Right atrium auricular region (tissue), 2 donors: ENCODE results near the gene NAMPT. TPM values are rescaled to one million over a fixed set of nuclear protein-coding genes. Genes with fewer than 3 reads are reported as not detected.

Experiments
- DNase-seq: peaks from one replicate; pipeline ENCODE4 v3.0.0-alpha.2; 2019; ENCODE audit warnings: low spot score
- H3K27ac ChIP-seq, 2 donors: fragments of 200-600 bp; sonication (generic); 1 replicate in 1 of 2; 2 replicates in 1 of 2; pipeline ENCODE4 v1.5.1; 2016 to 2019
- H3K27me3 ChIP-seq, 2 donors: fragments of 200-600 bp; sonication (generic); one replicate each; pipeline versions ENCODE4 v1.5.1 to v1.6.0; 2017 to 2019
- H3K36me3 ChIP-seq: fragments of 200-600 bp; sonication (generic); one replicate; pipeline ENCODE4 v1.5.1; 2016
- H3K4me1 ChIP-seq, 2 donors: fragments of 200-600 bp; sonication (generic); one replicate each; pipeline versions ENCODE4 v1.5.1 to v1.6.0; 2017 to 2019
- H3K4me3 ChIP-seq, 2 donors: fragments of 200-600 bp; sonication (generic); 1 replicate in 1 of 2; 2 replicates in 1 of 2; pipeline ENCODE4 v1.5.1; 2017 to 2019; ENCODE audit warnings: mild to moderate bottlenecking in 1 of 2, moderate library complexity in 1 of 2
- H3K9me3 ChIP-seq, 2 donors: fragments of 200-600 bp; sonication (generic); one replicate each; pipeline ENCODE4 v1.5.1; 2019
- total RNA-seq, 2 donors: library from RNA; depleted of rRNA; stranded (reverse); fragments of >200 nt; gene quantifications; one replicate each; pipeline ENCODE4 v1.1.0, GENCODE V29; 2016
- TF ChIP-seq, protein P1 (sequence below), 2 donors: fragments of 200-600 bp; sonication (generic); IDR thresholded peaks; one replicate each; pipeline ENCODE4 v1.5.1; 2019; ENCODE audit warnings: antibody characterized with exemption in 2 of 2

NAMPT gene
- total RNA-seq, 2 donors from 2014 or later = 143 to 194 TPM

DNA sequence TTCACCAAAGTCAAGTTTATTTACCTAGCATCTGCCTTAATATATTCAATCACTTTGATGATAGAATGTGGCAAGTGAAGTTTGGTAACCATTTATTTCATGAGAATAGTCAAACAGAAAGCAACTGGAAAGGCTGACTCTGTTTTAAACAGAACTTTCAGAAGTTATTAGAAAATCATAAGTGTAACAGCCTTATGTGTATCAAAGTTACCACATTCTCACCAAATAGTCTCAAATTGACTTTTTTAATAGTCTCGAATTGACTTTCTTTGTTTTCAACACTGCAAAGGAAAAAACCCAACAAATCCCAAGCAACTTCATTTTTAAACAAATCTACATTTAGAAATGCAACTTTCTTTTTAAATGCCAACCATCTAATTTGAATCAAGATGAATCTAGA lies 29.5 kb downstream of the NAMPT start:
- H3K4me3 ChIP-seq = no peak overlapping the region
- no peak for DNase-seq
- TF ChIP-seq, protein P1, sequence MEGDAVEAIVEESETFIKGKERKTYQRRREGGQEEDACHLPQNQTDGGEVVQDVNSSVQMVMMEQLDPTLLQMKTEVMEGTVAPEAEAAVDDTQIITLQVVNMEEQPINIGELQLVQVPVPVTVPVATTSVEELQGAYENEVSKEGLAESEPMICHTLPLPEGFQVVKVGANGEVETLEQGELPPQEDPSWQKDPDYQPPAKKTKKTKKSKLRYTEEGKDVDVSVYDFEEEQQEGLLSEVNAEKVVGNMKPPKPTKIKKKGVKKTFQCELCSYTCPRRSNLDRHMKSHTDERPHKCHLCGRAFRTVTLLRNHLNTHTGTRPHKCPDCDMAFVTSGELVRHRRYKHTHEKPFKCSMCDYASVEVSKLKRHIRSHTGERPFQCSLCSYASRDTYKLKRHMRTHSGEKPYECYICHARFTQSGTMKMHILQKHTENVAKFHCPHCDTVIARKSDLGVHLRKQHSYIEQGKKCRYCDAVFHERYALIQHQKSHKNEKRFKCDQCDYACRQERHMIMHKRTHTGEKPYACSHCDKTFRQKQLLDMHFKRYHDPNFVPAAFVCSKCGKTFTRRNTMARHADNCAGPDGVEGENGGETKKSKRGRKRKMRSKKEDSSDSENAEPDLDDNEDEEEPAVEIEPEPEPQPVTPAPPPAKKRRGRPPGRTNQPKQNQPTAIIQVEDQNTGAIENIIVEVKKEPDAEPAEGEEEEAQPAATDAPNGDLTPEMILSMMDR (IDR thresholded peaks at IDR 0.05) = no peak
- no peaks in the 10 kb centered on the region for H3K4me1 ChIP-seq
- H3K36me3 ChIP-seq = peaks cover 91% of the 10 kb centered on the region
- H3K27me3 ChIP-seq = no peaks in the 10 kb centered on the region
- H3K27ac ChIP-seq = no peak overlapping the region
- H3K9me3 ChIP-seq = no peaks in the 10 kb centered on the region

DNA sequence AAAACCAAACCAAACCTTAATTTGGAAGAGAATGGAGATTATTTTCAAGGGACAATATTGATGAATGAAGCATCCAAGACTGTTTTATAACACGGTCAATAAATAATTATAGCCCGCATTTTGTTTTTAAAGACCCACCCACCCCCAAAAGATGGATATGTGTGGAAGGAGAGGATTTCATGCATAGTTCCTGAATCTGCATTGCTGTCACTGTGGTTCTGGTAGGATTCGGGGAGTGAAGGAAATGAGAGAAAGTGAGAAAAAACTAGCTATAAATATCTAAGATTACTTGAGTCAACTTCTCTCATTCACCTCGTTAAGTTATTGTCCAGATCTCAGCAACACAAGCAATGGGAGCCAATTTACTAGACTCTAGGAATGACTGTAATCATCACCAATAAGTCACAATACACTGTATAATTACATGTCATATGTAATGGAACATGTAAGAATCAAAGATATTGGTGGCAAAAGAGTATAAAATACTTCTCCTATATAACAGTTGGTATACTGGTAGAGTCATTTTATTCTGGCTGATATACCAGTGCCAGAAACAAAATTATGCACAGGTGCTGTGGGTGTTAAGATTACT lies 30.2 kb downstream of the NAMPT start:
- TF ChIP-seq, protein P1 (IDR thresholded peaks at IDR 0.05) = no peak
- Histone ChIP-seq H3K9me3 (no peaks in the 10 kb centered on the region), H3K4me1 (no peaks in the 10 kb centered on the region), H3K27me3 (no peaks in the 10 kb centered on the region), H3K4me3 (no peak overlapping the region), H3K27ac (no peak overlapping the region), H3K36me3 (peaks cover 86% of the 10 kb centered on the region)
- no peak for DNase-seq

DNA sequence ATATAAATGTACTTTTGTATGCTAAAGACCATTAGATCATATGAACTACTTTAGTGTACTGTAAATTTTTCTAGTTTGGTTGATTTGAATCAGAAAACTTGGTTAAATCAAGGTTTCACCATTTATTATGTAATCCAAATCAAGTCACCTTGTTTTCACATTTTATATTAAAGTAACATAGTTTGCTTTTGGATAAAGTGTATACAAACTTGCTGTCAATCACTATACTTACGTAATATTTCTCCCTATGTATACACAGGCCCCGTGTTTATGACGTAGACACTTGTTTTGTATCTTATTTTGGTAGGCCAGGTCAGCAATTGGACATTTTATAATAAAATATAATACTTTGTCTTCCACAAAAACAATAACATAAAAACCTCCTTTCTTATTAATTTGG lies 32.2 kb downstream of the NAMPT start:
- Histone ChIP-seq H3K9me3 (peaks cover 0 to under 1% of the 10 kb centered on the region in 2 donors), H3K27ac (no peak overlapping the region), H3K4me1 (no peaks in the 10 kb centered on the region), H3K36me3 (peaks cover 83% of the 10 kb centered on the region), H3K27me3 (no peaks in the 10 kb centered on the region), H3K4me3 (no peak overlapping the region)
- TF ChIP-seq, protein P1 (IDR thresholded peaks at IDR 0.05) = no peak
- no peak for DNase-seq

DNA sequence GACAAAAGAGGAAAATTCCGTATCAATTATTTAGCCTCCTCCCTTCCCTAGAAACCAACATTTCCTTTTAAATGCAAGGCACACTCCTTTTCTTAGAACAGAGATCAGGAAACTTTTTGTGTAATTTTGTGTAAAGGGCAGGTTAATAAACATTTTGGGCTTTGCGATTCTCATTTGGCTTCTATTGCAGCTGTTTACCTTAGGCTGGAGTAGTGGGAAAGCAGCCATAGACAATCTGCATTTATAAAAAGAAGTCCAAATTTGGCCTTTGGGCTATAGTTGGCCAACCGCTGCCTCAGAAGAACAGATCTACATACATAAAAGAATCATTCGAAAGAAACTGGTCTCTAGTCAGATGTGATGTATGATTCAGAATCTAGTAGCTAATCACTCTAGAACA lies 35.3 kb downstream of the NAMPT start:
- H3K27me3 ChIP-seq = no peaks in the 10 kb centered on the region
- H3K27ac ChIP-seq = no peak overlapping the region
- peaks cover 66% of the 10 kb centered on the region for H3K36me3 ChIP-seq
- no peak overlapping the region for H3K4me3 ChIP-seq
- peaks cover 0 to 9% of the 10 kb centered on the region in 2 donors for H3K9me3 ChIP-seq
- no peak for DNase-seq
- TF ChIP-seq, protein P1 (IDR thresholded peaks at IDR 0.05) = no peak
- H3K4me1 ChIP-seq = no peaks in the 10 kb centered on the region

DNA sequence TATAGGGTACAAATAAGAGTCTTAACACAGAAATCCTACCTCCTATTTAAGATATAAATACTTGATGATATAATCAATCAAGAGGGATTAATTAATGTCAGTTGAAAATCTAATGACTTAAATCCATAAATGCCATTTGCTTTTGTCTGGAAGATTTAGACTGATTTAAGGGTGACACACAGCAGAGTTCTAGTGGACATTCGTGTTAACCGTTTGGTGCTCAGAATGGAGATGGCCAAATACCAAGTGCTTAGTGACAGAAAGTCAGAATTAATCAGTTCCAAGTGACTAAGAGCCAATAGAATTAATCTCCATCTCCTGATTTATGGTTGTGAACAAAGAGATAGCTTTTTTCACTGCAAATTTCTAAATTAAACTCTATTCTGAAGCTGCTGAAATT lies 36.2 kb downstream of the NAMPT start:
- Histone ChIP-seq H3K4me3 (no peak overlapping the region), H3K4me1 (no peaks in the 10 kb centered on the region), H3K27me3 (no peaks in the 10 kb centered on the region), H3K9me3 (peaks cover 0 to 9% of the 10 kb centered on the region in 2 donors), H3K27ac (no peak overlapping the region), H3K36me3 (peaks cover 57% of the 10 kb centered on the region)
- no peak for DNase-seq
- TF ChIP-seq, protein P1 (IDR thresholded peaks at IDR 0.05) = no peak

DNA sequence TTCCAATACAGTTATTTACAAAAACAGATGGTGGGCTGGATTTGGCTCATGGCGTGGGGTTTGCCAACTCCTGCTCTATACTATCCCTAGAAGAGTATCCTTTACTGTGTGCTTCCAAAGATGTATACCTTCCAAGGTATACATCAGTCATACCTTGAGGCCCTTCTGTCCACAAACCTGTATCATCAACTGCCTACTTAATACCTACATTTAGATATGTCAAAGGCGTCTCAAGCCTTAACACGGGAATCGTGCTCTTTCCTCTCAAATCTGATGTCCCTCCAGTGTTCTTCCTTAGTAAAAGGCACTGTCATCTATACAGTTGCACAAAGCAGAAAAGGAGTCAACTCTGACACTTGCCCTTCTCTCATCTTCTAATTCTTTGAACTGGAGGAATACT lies 36.9 kb downstream of the NAMPT start:
- Histone ChIP-seq H3K27me3 (no peaks in the 10 kb centered on the region), H3K4me1 (no peaks in the 10 kb centered on the region), H3K4me3 (no peak overlapping the region), H3K27ac (no peak overlapping the region), H3K9me3 (peaks cover 0 to 9% of the 10 kb centered on the region in 2 donors), H3K36me3 (peaks cover 50% of the 10 kb centered on the region)
- DNase-seq = no peak
- TF ChIP-seq, protein P1 (IDR thresholded peaks at IDR 0.05) = no peak
